DMS153 (cell line): ENCODE measurements around the gene RGL3.
"Not testable (repeated sequence)": the region's sequence is repeated elsewhere in the genome, so short reads cannot be mapped to it uniquely, and the experiment has no call there.

Source experiments
- DNase-seq: peaks from one replicate; lab custom pipeline; 2025; lab: John Stamatoyannopoulos, UW

The RGL3 gene, protein sequence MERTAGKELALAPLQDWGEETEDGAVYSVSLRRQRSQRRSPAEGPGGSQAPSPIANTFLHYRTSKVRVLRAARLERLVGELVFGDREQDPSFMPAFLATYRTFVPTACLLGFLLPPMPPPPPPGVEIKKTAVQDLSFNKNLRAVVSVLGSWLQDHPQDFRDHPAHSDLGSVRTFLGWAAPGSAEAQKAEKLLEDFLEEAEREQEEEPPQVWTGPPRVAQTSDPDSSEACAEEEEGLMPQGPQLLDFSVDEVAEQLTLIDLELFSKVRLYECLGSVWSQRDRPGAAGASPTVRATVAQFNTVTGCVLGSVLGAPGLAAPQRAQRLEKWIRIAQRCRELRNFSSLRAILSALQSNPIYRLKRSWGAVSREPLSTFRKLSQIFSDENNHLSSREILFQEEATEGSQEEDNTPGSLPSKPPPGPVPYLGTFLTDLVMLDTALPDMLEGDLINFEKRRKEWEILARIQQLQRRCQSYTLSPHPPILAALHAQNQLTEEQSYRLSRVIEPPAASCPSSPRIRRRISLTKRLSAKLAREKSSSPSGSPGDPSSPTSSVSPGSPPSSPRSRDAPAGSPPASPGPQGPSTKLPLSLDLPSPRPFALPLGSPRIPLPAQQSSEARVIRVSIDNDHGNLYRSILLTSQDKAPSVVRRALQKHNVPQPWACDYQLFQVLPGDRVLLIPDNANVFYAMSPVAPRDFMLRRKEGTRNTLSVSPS

GRCh38 chr19:11418549-11419506 lies at the start of gene RGL3:
RGL3 (minus strand) TSS chr19:11419314; CDS start chr19:11419278, 36 bp downstream.
- DNase-seq, result peak; percentile 70

- DNase-seq, result not testable (repeated sequence)
Measured at GRCh38 chr19:11468266-11468845, 49.2 kb upstream of the RGL3 start.

- DNase-seq, result no peak
Measured at GRCh38 chr19:11465600-11465999, 46.5 kb upstream of the RGL3 start.

GRCh38 chr19:11464333-11465265 lies 45.5 kb upstream of the RGL3 start:
- no peak for DNase-seq

- no peak for DNase-seq
Measured at GRCh38 chr19:11463391-11463790, 44.3 kb upstream of the RGL3 start.

DNA sequence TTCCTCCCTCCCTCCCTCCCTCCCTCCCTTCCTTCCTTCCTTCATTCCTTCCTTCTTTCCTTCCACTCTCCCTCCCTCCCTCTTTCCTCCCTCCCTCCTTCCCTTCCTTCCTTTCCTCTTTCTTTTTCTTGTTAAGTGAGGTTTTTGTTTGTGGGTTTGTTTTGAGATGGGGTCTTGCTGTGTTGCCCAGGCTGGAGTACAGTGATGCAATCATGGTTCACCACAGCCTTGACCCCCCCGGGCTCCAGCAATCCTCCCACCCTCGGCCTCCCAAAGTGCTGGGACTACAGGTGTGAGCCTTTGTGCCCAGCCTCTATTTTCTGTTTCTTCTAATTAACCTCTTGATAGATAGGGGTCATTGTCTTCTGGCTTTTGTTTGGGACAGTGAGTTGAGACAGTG lies 42.3 kb upstream of the RGL3 start:
- no peak for DNase-seq

GRCh38 chr19:11460207-11460606 lies 41.1 kb upstream of the RGL3 start:
- DNase-seq, result no peak

DNA sequence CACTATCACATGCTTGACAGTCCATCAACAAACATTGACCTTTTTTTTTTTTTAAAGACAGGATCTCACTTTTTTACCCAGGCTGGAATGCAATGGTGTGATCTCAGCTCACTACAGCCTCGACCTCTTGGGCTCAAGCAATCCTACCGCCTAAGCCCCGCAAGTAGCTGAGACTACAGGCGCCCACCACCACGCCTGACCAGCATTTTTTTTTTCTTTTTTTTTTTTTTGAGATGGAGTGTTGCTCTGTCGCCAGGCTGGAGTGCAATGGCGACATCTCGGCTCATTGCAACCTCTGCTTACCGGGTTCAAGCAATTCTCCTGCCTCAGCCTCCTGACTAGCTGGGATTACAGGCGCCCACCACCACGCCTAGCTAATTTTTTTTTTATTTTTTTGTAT lies 39.8 kb upstream of the RGL3 start:
- not testable (repeated sequence) for DNase-seq

GRCh38 chr19:11458236-11458900 lies 39.3 kb upstream of the RGL3 start:
- no peak for DNase-seq

GRCh38 chr19:11457831-11458230 lies 38.7 kb upstream of the RGL3 start:
- no peak for DNase-seq

GRCh38 chr19:11457115-11457514 lies 38.0 kb upstream of the RGL3 start:
- DNase-seq, result no peak

GRCh38 chr19:11456659-11457058 lies 37.5 kb upstream of the RGL3 start:
- no peak for DNase-seq

DNA sequence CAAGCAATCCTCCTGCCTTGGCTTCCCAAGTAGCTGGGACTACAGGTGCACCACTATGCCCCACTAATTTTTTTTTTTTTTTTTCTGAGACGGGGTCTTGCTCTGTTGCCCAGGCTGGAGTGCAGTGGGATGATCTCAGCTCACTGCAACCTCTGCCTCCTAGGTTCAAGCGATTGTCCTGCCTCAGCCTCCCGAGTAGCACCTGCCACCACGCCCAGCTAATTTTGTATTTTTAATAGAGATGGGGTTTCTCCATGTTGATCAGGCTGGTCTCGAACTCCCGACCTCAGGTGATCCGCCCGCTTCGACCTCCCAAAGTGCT lies 36.1 kb upstream of the RGL3 start:
- DNase-seq, result not testable (repeated sequence)

DNA sequence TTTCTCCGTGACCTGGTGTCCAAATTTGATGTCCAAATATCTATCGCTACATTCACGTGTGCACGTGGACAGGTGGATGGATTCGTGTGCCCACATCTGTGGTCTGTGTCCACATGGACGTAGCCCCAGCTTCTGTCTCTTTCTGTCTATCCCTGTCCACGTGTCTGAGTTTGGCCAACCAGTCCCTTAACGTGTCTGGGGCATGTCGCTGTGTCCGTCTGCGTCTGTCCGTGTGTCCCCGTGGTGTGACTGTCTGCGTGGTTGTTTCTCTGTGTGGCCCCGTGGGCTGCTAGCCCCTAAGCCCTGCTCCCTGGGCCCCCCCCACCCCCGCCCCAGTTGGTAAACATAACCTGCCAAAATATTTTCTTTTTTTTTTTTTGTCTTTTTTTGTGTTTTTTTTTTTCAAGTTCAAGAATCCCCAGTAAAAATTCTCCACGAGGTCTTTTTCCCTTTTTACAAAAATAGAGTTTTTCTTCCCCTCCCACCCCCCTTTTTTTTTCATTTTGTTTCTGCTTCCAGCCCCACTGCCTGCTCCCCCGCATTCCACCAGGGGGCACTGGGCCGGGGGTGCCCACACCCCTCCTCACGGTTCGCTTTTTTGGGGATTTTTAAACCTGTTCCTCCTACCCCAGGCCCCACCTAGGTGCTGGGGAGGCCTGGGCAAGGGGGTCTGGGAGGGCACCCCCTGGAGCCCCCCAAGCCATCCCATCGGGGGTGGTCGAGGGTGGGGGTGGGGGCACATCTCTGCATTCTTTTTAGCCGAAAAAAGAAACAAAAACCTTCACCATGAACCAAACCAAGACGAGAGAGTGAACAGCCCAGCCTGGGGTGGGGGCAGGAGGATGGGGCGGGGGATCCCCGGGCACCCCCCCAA lies 34.6 kb upstream of the RGL3 start:
- no peak for DNase-seq

DNA sequence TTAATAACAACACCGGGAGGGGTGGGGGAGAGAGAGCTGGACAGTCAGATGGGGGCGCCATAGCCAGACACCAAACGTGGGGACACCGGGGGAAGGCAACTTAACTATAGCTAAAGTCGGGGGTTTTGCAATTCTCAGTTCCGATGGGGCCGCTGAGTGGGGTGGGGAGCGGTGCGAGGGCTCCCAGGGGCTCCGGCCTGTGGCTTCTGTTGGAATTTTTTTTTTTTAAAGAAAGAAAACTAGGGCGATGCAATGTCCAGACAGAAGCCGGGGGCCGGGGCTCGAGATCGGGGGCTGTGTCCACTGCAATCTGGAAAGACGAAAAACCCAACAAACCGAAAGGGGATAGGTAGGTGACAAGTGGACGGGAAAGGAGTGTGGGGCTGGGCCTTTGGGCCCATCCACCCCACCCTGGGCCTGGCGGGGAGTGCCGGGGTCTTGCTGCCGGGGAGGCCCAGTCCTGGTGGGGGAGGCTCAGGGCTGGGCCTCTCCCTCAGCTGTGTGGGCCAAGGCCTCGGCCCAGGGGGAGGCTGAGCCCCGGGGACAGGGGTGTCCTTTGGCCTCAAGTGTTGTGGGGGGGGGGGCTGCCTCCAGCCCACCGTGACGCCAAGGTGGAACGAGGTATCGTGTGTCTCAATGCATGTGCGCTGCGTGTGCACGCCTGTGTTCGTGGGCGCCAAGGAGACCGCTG lies 33.7 kb upstream of the RGL3 start:
- DNase-seq, result no peak

DNA sequence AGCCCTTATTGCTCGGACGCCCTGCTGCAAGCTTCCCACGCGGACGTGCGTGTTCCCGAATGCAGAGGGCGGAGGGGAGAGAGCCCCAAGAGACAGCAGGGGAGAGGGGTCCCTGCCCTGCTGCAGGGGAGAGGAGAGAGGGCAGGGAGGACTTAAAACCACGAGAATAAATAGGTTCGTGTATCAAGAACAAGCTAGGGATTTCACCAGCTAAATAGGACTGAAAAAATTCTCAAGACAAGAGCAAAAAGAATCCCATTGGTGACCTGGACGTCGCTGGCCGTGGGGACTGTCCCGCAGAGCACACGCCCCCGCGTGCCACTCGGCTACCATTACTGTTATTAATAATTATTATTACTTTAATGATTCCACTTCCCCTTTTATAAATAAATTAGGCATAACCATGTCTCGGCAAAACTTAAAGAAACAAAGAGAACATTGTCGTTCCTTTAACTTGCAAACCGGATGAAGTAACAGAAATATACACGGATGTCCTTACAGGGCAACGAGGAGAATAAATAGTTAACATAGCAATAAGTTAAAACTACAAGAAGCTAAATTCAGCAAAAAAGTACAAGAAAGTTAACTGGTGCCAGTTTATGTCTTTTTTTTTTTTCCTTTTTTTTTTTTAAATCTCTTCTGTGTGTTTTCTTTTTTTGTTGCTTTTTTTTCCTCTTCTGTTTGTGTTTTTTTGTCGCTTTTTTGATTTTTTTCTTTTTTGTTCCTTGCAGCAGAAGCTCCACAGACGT lies 32.9 kb upstream of the RGL3 start:
- DNase-seq, result no peak

DNA sequence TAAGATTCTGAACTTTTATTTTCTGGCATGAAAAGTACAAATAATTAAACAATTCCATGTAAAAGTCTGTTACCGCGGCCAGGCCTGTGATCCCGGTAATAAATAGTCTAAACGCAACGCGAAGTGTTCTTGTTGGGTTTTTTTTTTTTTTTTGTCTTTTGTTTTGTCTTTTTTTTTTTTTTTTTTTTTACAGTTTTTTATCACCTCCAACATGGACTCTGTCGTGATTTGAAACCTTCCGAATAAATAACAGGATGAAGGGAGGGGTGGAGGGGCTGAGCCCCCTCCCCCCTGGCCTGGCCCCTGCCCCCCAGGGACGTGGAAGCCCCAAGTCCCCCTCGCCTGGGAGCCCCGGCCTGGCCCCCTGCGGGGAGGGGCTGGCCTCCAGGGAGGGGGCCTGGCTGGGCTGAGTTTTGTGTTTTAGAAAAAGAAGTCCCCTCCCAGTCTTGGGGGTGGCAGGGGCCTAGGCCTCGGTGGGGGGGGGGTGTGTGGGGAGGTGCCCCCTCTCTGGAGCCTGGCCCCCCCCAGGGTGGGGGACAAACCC lies 32.3 kb upstream of the RGL3 start:
- no peak for DNase-seq
